Measurements from ENCODE around the gene CAMTA1. TPM values are rescaled to one million over a fixed set of nuclear protein-coding genes. Genes with fewer than 3 reads are reported as not detected.

The CAMTA1 gene
- total RNA-seq, 2 experiments from 2014 or later = 45.5 to 45.6 TPM

DNA sequence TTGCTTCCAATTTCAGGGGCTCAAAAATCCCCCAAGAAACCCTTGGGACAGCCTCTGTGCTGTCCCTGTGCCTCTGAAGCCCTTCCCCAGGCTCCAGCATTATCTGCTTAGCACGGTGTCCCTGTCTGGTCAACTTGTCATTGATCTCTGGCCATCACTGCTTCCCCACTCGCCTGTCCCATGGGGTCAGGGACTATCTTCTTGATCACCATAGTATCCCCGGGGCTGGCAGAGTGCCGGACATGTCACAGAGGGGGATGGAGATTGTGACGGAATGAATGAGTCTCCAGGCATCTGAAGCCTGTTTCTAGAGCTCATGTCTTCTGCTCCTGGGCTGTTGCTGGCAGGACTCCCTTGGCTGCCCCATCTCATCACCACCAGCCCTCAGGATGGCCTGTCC lies 886.4 kb downstream of the CAMTA1 start:
- POLR2A ChIA-PET = no interaction called here
- H3K27ac Mint-ChIP-seq = no peak overlapping the region
- ATAC-seq (ENCODE audit: low read depth) = no peak
- H3K4me1 Mint-ChIP-seq = peaks cover 2% of the 10 kb centered on the region
- no peaks in the 10 kb centered on the region for H3K9me3 Mint-ChIP-seq
- peaks cover 2% of the 10 kb centered on the region for H3K27me3 Mint-ChIP-seq
- no peak for DNase-seq
- no peak overlapping the region for H3K4me3 Mint-ChIP-seq
- H3K36me3 Mint-ChIP-seq = no peaks in the 10 kb centered on the region

GRCh38 chr1:7672864-7673263 lies 887.6 kb downstream of the CAMTA1 start:
- Mint-ChIP-seq H3K4me3 (no peak overlapping the region), H3K27ac (no peak overlapping the region)
- POLR2A ChIA-PET = no interaction called here

GRCh38 chr1:7674972-7675371 lies 889.7 kb downstream of the CAMTA1 start:
- Mint-ChIP-seq H3K27me3 (peaks cover 7% of the 10 kb centered on the region), H3K9me3 (no peaks in the 10 kb centered on the region), H3K27ac (no peak overlapping the region), H3K4me3 (no peak overlapping the region), H3K36me3 (no peaks in the 10 kb centered on the region), H3K4me1 (peaks cover 2% of the 10 kb centered on the region)
- no peak for DNase-seq
- POLR2A ChIA-PET = interaction anchor here (0.6 kb wide), 1 partner anchor 345 kb away, joined by 3 read pairs; no protein-coding TSS in a partner anchor
- ATAC-seq (ENCODE audit: low read depth) = no peak

More at GRCh38 chr1:7672864-7673263, 887.6 kb downstream of the CAMTA1 start:
- ATAC-seq (ENCODE audit: low read depth) = no peak
- DNase-seq = no peak
- peaks cover 2% of the 10 kb centered on the region for H3K27me3 Mint-ChIP-seq
- no peaks in the 10 kb centered on the region for H3K36me3 Mint-ChIP-seq
- peaks cover 2% of the 10 kb centered on the region for H3K4me1 Mint-ChIP-seq
- H3K9me3 Mint-ChIP-seq = no peaks in the 10 kb centered on the region

DNA sequence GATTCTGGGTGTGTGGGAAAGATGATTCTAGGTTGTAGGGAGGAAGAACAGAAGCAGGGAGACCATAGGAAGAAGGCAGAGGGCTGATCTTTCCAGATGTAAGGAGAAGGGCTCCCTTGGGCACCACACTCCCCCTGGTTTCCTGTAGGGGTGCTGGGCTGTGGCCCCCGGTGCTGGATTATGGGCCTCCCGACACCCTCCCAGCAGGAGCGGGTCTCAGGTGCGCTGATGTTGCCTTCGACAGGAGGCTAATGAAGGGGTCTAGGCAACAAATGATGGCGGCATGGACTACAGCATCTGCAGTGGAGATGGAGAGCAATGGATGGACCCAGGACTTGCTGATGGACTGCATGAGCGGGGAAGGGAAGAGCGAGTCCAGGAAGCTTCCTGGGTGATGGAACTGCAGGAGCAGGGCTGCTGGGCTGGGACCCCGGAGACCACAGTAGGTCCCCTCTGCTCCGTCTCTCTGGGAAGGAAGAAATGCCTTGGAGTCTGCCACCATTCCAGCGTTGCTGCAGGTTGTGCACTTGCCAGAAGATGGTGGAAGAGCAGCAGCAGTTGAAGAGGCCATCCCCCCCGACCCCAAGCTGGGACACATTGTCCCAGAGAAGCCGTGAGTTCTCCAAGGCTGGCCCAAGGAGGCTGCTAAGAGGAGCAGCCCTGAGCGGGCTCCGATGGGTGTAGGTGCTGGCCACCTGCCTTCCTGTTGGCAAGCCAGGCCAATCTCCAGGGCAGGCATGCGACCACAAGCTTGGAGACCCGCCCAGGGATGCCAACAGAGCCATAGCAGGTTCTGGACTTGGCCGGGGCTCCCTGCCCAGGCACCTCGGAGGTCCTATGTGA lies 890.4 kb downstream of the CAMTA1 start:
- POLR2A ChIA-PET = no interaction called here
- peaks cover 2% of the 10 kb centered on the region for H3K4me1 Mint-ChIP-seq
- H3K9me3 Mint-ChIP-seq = no peaks in the 10 kb centered on the region
- H3K36me3 Mint-ChIP-seq = no peaks in the 10 kb centered on the region
- ATAC-seq (ENCODE audit: low read depth) = no peak
- no peak for DNase-seq
- H3K4me3 Mint-ChIP-seq = no peak overlapping the region
- H3K27me3 Mint-ChIP-seq = peaks cover 7% of the 10 kb centered on the region
- no peak overlapping the region for H3K27ac Mint-ChIP-seq

GRCh38 chr1:7676274-7676945 lies 891.2 kb downstream of the CAMTA1 start:
- POLR2A ChIA-PET = no interaction called here
- peaks cover 9% of the 10 kb centered on the region for H3K27me3 Mint-ChIP-seq
- H3K4me3 Mint-ChIP-seq = no peak overlapping the region
- no peak for ATAC-seq (ENCODE audit: low read depth)
- H3K36me3 Mint-ChIP-seq = no peaks in the 10 kb centered on the region
- DNase-seq = no peak
- no peaks in the 10 kb centered on the region for H3K9me3 Mint-ChIP-seq
- H3K4me1 Mint-ChIP-seq = peaks cover 2% of the 10 kb centered on the region
- no peak overlapping the region for H3K27ac Mint-ChIP-seq

DNA sequence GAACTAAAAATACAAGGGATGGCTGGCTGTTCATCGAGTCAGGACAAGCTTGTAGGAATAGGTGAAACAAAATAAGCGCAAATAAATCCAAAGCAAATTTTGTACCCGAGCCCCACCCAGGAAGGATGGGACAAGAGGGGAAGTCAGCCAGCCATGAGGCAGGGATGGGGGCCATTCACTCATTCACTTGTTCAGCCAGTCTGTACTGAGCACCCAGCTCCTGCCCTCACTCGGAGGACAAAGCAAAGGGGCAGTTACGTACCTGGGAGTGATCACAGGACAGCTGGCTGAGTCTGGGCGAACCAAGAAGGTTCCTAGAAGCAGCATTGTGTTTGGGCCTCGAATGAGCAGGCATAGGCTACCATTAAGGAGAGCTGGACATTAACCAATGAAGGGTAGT lies 891.9 kb downstream of the CAMTA1 start:
- Mint-ChIP-seq H3K4me3 (no peak overlapping the region), H3K27ac (no peak overlapping the region), H3K9me3 (no peaks in the 10 kb centered on the region), H3K36me3 (no peaks in the 10 kb centered on the region), H3K27me3 (peaks cover 14% of the 10 kb centered on the region), H3K4me1 (peaks cover 2% of the 10 kb centered on the region)
- DNase-seq (no peak), ATAC-seq (ENCODE audit: low read depth) (no peak)
- POLR2A ChIA-PET = no interaction called here

- H3K27ac Mint-ChIP-seq = no peak overlapping the region
- no peak for ATAC-seq (ENCODE audit: low read depth)
- H3K27me3 Mint-ChIP-seq = peaks cover 14% of the 10 kb centered on the region
- H3K4me3 Mint-ChIP-seq = no peak overlapping the region
- H3K36me3 Mint-ChIP-seq = no peaks in the 10 kb centered on the region
- no peaks in the 10 kb centered on the region for H3K9me3 Mint-ChIP-seq
- peaks cover 2% of the 10 kb centered on the region for H3K4me1 Mint-ChIP-seq
- POLR2A ChIA-PET = no interaction called here
- DNase-seq = no peak
Observed at GRCh38 chr1:7677815-7678214, 892.6 kb downstream of the CAMTA1 start.

DNA sequence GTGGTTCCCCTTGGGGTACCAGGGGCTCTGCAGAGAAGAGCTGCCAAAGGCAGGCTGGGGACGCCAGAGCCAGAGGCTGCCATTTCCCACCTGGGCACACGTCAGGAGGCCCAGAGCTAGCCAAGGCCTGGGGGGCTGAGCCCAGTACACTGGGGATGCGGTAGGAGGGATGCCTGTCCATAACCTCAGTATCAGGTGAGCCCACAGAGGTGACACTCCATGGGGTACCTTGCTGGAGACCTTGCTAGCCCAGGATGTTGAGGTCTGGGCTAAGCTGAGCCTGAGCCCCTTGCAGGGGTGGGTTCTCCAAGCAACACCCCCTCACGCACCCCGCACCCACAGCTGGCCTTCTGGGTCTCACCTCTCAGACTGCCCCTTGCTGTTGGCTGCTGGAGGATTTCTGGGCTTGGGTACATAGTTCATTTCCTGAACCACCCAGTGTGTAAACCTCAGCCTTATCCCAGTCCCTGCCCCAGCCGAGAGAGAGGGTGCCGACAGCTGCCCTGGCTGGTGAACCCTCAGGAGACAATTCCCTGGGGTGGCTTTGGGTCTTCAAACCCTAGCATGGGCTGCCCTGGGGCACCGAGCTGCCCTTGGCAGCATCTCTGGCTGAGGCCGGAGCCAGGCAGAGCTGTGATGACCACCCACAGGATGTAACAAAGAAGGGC lies 893.4 kb downstream of the CAMTA1 start:
- POLR2A ChIA-PET = no interaction called here
- Mint-ChIP-seq H3K4me3 (no peak overlapping the region), H3K9me3 (no peaks in the 10 kb centered on the region), H3K27ac (no peak overlapping the region), H3K36me3 (no peaks in the 10 kb centered on the region), H3K27me3 (peaks cover 14% of the 10 kb centered on the region), H3K4me1 (no peaks in the 10 kb centered on the region)
- ATAC-seq (ENCODE audit: low read depth) = no peak
- DNase-seq = no peak

- POLR2A ChIA-PET = no interaction called here
- H3K27me3 Mint-ChIP-seq = peaks cover 14% of the 10 kb centered on the region
- H3K4me1 Mint-ChIP-seq = no peaks in the 10 kb centered on the region
- no peaks in the 10 kb centered on the region for H3K9me3 Mint-ChIP-seq
- H3K4me3 Mint-ChIP-seq = peak overlapping the region; percentile 42
- H3K36me3 Mint-ChIP-seq = no peaks in the 10 kb centered on the region
- DNase-seq (no peak), ATAC-seq (ENCODE audit: low read depth) (no peak)
- H3K27ac Mint-ChIP-seq = no peak overlapping the region
Observed at GRCh38 chr1:7679159-7679872, 894.1 kb downstream of the CAMTA1 start.

DNA sequence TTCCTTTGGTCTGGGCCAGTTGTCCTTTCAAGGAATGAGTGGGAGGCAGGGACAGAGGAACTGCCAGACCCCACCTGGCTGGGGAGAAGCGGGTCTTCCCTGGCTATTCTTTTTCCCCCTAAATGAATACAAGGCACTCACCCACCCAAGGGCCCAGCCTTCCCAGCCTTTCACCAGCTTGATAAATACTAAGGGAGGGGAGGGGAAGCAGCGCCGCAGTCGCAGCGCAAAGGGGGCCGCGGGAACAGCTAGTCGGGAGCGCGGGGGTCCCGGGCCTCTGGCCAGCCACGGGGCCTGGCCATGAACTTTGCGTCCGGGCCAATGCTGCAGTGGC lies 894.6 kb downstream of the CAMTA1 start:
- POLR2A ChIA-PET = no interaction called here

DNA sequence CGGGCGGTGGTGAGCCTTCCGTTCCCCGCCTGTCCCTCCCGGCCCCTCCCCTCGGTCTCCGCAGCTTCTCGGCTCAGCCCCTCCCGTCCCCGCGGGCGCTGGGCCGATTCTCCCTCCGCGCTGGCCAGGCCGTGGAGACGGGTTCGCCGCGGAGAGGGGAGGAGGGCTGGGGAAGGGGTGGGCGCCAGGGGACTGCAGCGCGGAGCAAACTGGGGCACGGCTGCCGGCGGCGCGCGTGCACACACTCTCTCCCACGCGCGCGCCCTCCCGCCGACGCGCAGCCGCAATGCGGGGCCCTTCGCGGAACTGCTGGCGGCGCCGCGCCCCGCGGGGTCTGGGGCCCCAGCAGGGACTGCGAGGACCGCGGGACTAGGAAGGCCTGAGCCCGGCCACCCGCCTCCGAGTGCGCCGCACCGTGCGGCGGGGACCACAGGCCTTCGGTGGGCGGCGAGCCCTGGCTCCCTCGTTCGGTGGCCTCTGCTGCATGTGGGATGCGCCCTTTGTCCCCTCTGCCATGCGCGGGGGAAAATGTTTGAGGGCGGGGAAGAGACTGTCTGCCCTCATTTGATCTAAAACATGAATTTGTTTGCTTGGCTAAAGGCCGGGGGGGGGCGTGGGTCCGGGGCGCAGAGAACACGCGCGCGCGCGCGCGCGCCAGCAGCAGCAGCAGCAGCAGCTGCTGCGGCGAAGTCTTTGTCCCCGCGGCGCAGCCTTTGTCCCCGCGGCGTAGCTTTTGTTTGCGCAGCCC lies 895.1 kb downstream of the CAMTA1 start:
- ATAC-seq (ENCODE audit: low read depth) (peak; percentile 70), DNase-seq (peak; percentile 63)
- Mint-ChIP-seq H3K9me3 (no peaks in the 10 kb centered on the region), H3K36me3 (no peaks in the 10 kb centered on the region), H3K27ac (no peak overlapping the region), H3K27me3 (peaks cover 14% of the 10 kb centered on the region), H3K4me3 (peak overlapping the region; percentile 73), H3K4me1 (no peaks in the 10 kb centered on the region)
- POLR2A ChIA-PET = no interaction called here

More for the DNA sequence above, 894.6 kb downstream of the CAMTA1 start:
- Mint-ChIP-seq H3K27me3 (peaks cover 14% of the 10 kb centered on the region), H3K4me1 (no peaks in the 10 kb centered on the region), H3K4me3 (peak overlapping the region; percentile 42), H3K9me3 (no peaks in the 10 kb centered on the region), H3K36me3 (no peaks in the 10 kb centered on the region), H3K27ac (peak overlapping the region; percentile 45)
- DNase-seq (no peak), ATAC-seq (ENCODE audit: low read depth) (no peak)

GRCh38 chr1:7680955-7681268 lies 895.7 kb downstream of the CAMTA1 start:
- Mint-ChIP-seq H3K27me3 (peaks cover 14% of the 10 kb centered on the region), H3K27ac (no peak overlapping the region), H3K4me1 (no peaks in the 10 kb centered on the region), H3K9me3 (no peaks in the 10 kb centered on the region), H3K36me3 (no peaks in the 10 kb centered on the region), H3K4me3 (peak overlapping the region; percentile 63)
- POLR2A ChIA-PET = no interaction called here
- no peak for DNase-seq
- no peak for ATAC-seq (ENCODE audit: low read depth)

GRCh38 chr1:7681401-7681800 lies 896.1 kb downstream of the CAMTA1 start:
- DNase-seq (no peak), ATAC-seq (ENCODE audit: low read depth) (no peak)
- Mint-ChIP-seq H3K27me3 (peaks cover 14% of the 10 kb centered on the region), H3K36me3 (no peaks in the 10 kb centered on the region), H3K27ac (no peak overlapping the region), H3K4me3 (no peak overlapping the region), H3K9me3 (no peaks in the 10 kb centered on the region), H3K4me1 (no peaks in the 10 kb centered on the region)
- POLR2A ChIA-PET = no interaction called here
